H9 (cell line): ENCODE data around the gene PREX1. TPM values are rescaled to one million over a fixed set of nuclear protein-coding genes. Genes with fewer than 3 reads are reported as not detected.

Experiments
- DNase-seq: peaks from one replicate; pipeline ENCODE4 v3.0.0-alpha.2; 2017
- H2AFZ ChIP-seq: one replicate; pipeline ENCODE4 v1.6.1; 2013; ENCODE audit warnings: mild to moderate bottlenecking, low read length, control low read depth, moderate library complexity
- H2AK5ac ChIP-seq: 2 replicates; pipeline ENCODE4 v1.6.1; 2013; ENCODE audit warnings: low read length, control low read depth, mixed read lengths; ENCODE audit not compliant: insufficient read length
- H2BK120ac ChIP-seq: one replicate; pipeline ENCODE4 v1.6.1; 2013; ENCODE audit warnings: low read depth, mild to moderate bottlenecking, low read length, control low read depth, inconsistent platforms; ENCODE audit not compliant: poor library complexity, severe bottlenecking
- H2BK12ac ChIP-seq: 2 replicates; pipeline ENCODE4 v1.6.1; 2013; ENCODE audit warnings: low read length, control low read depth, mixed read lengths, low read depth; ENCODE audit not compliant: insufficient read length
- H2BK15ac ChIP-seq: 2 replicates; pipeline ENCODE4 v1.6.1; 2013; ENCODE audit warnings: low read depth, low read length, control low read depth
- H2BK20ac ChIP-seq: one replicate; pipeline ENCODE4 v1.6.1; 2013; ENCODE audit warnings: low read depth, mild to moderate bottlenecking, low read length, control low read depth, inconsistent platforms; ENCODE audit not compliant: poor library complexity, severe bottlenecking
- H2BK5ac ChIP-seq: 2 replicates; pipeline ENCODE4 v1.6.1; 2013; ENCODE audit warnings: low read length, control low read depth, mixed read lengths; ENCODE audit not compliant: insufficient read length
- H3K14ac ChIP-seq: 2 replicates; pipeline ENCODE4 v1.6.1; 2013; ENCODE audit warnings: low read length, control low read depth; ENCODE audit not compliant: insufficient read depth
- H3K18ac ChIP-seq: 2 replicates; pipeline ENCODE4 v1.6.1; 2013; ENCODE audit warnings: low read depth, mild to moderate bottlenecking, mixed read lengths, low read length, control low read depth; ENCODE audit not compliant: insufficient read length
- H3K23ac ChIP-seq: 2 replicates; pipeline ENCODE4 v1.6.1; 2013; ENCODE audit warnings: low read length, control low read depth, mixed read lengths, low read depth; ENCODE audit not compliant: insufficient read length
- H3K23me2 ChIP-seq: 2 replicates; pipeline ENCODE4 v1.6.1; 2013; ENCODE audit warnings: low read depth, mild to moderate bottlenecking, mixed read lengths, low read length, control low read depth; ENCODE audit not compliant: insufficient read length, poor library complexity, severe bottlenecking
- H3K27ac ChIP-seq: 2 replicates; pipeline ENCODE4 v1.5.1; 2013; ENCODE audit warnings: low read length, control low read depth, mixed read lengths, low read depth; ENCODE audit not compliant: insufficient read length
- H3K27me3 ChIP-seq: 2 replicates; pipeline ENCODE4 v1.6.1; 2013; ENCODE audit warnings: low read length, control low read depth, inconsistent platforms; ENCODE audit not compliant: insufficient read depth
- H3K4ac ChIP-seq: 2 replicates; pipeline ENCODE4 v1.6.1; 2013; ENCODE audit warnings: low read depth, mild to moderate bottlenecking, control low read depth, inconsistent platforms, low read length, moderate library complexity
- H3K4me1 ChIP-seq: 2 replicates; pipeline ENCODE4 v1.6.1; 2013; ENCODE audit warnings: low read length, control low read depth, inconsistent platforms; ENCODE audit not compliant: insufficient read depth
- H3K4me2 ChIP-seq: 2 replicates; pipeline ENCODE4 v1.6.1; 2013; ENCODE audit warnings: low read length, control low read depth, mixed read lengths; ENCODE audit not compliant: insufficient read length, insufficient read depth
- H3K56ac ChIP-seq: 2 replicates; pipeline ENCODE4 v1.6.1; 2013; ENCODE audit warnings: low read depth, mild to moderate bottlenecking, mixed read lengths, low read length, control low read depth; ENCODE audit not compliant: insufficient read length
- H3K79me1 ChIP-seq: 2 replicates; pipeline ENCODE4 v1.6.1; 2013; ENCODE audit warnings: low read depth, mild to moderate bottlenecking, moderate library complexity, low read length, control low read depth, inconsistent platforms; ENCODE audit not compliant: insufficient read depth, poor library complexity, severe bottlenecking
- H3K79me2 ChIP-seq: 2 replicates; pipeline ENCODE4 v1.6.1; 2013; ENCODE audit warnings: low read length, control low read depth, inconsistent platforms; ENCODE audit not compliant: insufficient read depth
- H3K9ac ChIP-seq: 2 replicates; pipeline ENCODE4 v1.6.1; 2013; ENCODE audit warnings: low read length, control low read depth, mixed read lengths; ENCODE audit not compliant: insufficient read length; ENCODE audit errors: extremely low read depth
- H3K9me3 ChIP-seq: one replicate; pipeline ENCODE4 v1.6.1; 2013; ENCODE audit warnings: low read depth, low read length, inconsistent platforms; ENCODE audit not compliant: control insufficient read depth
- H3T11ph ChIP-seq: one replicate; pipeline ENCODE4 v1.6.1; 2013; ENCODE audit warnings: mild to moderate bottlenecking, low read length, control low read depth, inconsistent platforms
- H4K20me1 ChIP-seq: one replicate; pipeline ENCODE4 v1.6.1; 2013; ENCODE audit not compliant: control insufficient read depth, insufficient read length, insufficient read depth
- H4K5ac ChIP-seq: 2 replicates; pipeline ENCODE4 v1.6.1; 2013; ENCODE audit warnings: low read depth, mild to moderate bottlenecking, mixed read lengths, low read length, control low read depth; ENCODE audit not compliant: insufficient read length
- H4K8ac ChIP-seq: replicated peaks from 2 replicates; pipeline ENCODE4 v1.6.1; 2013; ENCODE audit warnings: low read length, control low read depth, mixed read lengths, low read depth; ENCODE audit not compliant: insufficient read length
- H4K91ac ChIP-seq: 2 replicates; pipeline ENCODE4 v1.6.1; 2013; ENCODE audit warnings: low read depth, mild to moderate bottlenecking, moderate library complexity, mixed read lengths, low read length, control low read depth; ENCODE audit not compliant: insufficient read length
- H3K27ac Mint-ChIP-seq, 3 experiments: 2 replicates in 2 of 3; 3 replicates in 1 of 3; pipeline ENCODE4 v1.8.0; 2020 to 2021; ENCODE audit warnings: mixed read lengths in 3 of 3, mild to moderate bottlenecking in 1 of 3, moderate library complexity in 1 of 3
- H3K27me3 Mint-ChIP-seq: 2 replicates; pipeline ENCODE4 v1.8.0; 2021; ENCODE audit warnings: low read depth, mild to moderate bottlenecking, moderate library complexity, mixed read lengths
- H3K36me3 Mint-ChIP-seq, 3 experiments: 2 replicates in 2 of 3; 3 replicates in 1 of 3; pipeline ENCODE4 v1.8.0; 2020 to 2021; ENCODE audit warnings: low read depth in 3 of 3, mixed read lengths in 3 of 3; ENCODE audit not compliant: insufficient read depth in 1 of 3
- H3K4me1 Mint-ChIP-seq, 2 experiments: 2 replicates each; pipeline ENCODE4 v1.8.0; 2020; ENCODE audit warnings: mixed read lengths in 2 of 2
- H3K4me3 Mint-ChIP-seq, 2 experiments: 2 replicates in 1 of 2; 3 replicates in 1 of 2; pipeline ENCODE4 v1.8.0; 2020 to 2021; ENCODE audit warnings: mild to moderate bottlenecking in 2 of 2, mixed read lengths in 2 of 2, moderate library complexity in 1 of 2
- H3K9me3 Mint-ChIP-seq, 2 experiments: 2 replicates in 1 of 2; 3 replicates in 1 of 2; pipeline ENCODE4 v1.8.0; 2020; ENCODE audit warnings: mild to moderate bottlenecking in 2 of 2, mixed read lengths in 2 of 2, moderate library complexity in 1 of 2
- WGBS: extraction: QIAGEN DNeasy Blood & Tissue Kit; methylation state at CpG from one replicate; pipeline ENCODE4 v1.1.7; 2013; ENCODE audit warnings: missing lambda C conversion rate, low lambda C conversion rate, mixed read lengths; ENCODE audit not compliant: insufficient read length; ENCODE audit errors: extremely low coverage; 5-methylcytosine and 5-hydroxymethylcytosine counted together
- total RNA-seq: library from RNA; stranded (reverse); gene quantifications from 2 replicates; pipeline ENCODE4 v1.2.1, GENCODE V29; 2021
- TF ChIP-seq, protein P1 (sequence below): fragments of 200-600 bp; sonication (generic); conservative IDR thresholded peaks from 3 replicates; pipeline ENCODE4 v1.8.0; 2021; ENCODE audit warnings: antibody characterized with exemption, mild to moderate bottlenecking

The PREX1 gene
- total RNA-seq, 1 experiment from 2014 or later: 6.6 TPM

DNA sequence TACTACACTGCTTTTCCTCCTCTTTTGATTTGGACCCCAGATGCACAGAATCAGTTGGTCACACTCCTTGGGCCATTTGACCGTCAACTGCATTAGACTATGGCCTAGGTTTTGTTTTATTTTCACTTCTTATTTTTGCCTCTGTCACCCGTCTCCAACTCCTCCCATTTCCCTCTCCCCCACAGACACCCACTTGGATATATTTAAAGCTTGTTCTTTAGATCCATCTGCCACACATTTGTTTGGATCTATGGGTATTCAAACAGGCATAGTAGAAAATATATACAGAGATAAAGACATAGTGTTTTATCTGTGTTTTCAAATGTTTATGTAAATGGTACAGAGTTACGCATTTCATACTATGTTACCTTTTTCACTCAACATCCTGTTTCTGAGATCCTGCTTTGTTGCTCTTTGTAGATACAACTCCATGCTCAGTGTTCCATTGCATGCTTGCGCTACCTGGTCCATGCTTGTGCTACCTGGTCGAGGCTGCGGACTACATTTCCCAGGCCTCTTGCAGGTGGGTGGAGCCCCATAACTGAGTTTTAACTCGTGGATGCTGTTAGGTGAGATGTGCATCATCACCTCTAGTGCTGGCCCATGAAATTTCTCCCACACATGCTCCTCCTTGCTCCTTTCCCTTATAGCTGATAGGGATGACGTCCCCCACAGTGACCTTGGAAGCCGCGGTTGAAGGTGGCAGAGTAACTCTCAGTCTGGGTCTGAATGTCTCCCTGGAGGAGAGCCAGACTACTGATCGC, 11.5 kb upstream of the PREX1 start:
- H4K20me1 ChIP-seq: no peaks in the 10 kb centered on the region
- no peaks in the 10 kb centered on the region for H3K9me3 Mint-ChIP-seq
- no peak overlapping the region for H3K9ac ChIP-seq
- peak; percentile 61 for DNase-seq
- H2BK15ac ChIP-seq: no peak overlapping the region
- no peak overlapping the region for H2AFZ ChIP-seq
- no peak overlapping the region for H3K23ac ChIP-seq
- H3K27ac Mint-ChIP-seq: no peak overlapping the region
- no peaks in the 10 kb centered on the region for H3K9me3 ChIP-seq
- no peak overlapping the region for H3K4me3 Mint-ChIP-seq
- TF ChIP-seq, protein P1, sequence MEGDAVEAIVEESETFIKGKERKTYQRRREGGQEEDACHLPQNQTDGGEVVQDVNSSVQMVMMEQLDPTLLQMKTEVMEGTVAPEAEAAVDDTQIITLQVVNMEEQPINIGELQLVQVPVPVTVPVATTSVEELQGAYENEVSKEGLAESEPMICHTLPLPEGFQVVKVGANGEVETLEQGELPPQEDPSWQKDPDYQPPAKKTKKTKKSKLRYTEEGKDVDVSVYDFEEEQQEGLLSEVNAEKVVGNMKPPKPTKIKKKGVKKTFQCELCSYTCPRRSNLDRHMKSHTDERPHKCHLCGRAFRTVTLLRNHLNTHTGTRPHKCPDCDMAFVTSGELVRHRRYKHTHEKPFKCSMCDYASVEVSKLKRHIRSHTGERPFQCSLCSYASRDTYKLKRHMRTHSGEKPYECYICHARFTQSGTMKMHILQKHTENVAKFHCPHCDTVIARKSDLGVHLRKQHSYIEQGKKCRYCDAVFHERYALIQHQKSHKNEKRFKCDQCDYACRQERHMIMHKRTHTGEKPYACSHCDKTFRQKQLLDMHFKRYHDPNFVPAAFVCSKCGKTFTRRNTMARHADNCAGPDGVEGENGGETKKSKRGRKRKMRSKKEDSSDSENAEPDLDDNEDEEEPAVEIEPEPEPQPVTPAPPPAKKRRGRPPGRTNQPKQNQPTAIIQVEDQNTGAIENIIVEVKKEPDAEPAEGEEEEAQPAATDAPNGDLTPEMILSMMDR: no peak
- H2BK120ac ChIP-seq: no peak overlapping the region
- H3K27me3 Mint-ChIP-seq: peaks cover 21% of the 10 kb centered on the region
- no peak overlapping the region for H4K5ac ChIP-seq
- no peaks in the 10 kb centered on the region for H3K36me3 Mint-ChIP-seq
- no peak overlapping the region for H3K14ac ChIP-seq
- no peak overlapping the region for H3T11ph ChIP-seq
- H3K79me2 ChIP-seq: no peaks in the 10 kb centered on the region
- no peak overlapping the region for H3K4me2 ChIP-seq
- no peaks in the 10 kb centered on the region for H3K23me2 ChIP-seq
- H3K4me1 Mint-ChIP-seq: no peaks in the 10 kb centered on the region
- no peak overlapping the region for H4K91ac ChIP-seq
- H3K79me1 ChIP-seq: no peaks in the 10 kb centered on the region
- no peak overlapping the region for H3K4ac ChIP-seq
- no peak overlapping the region for H3K18ac ChIP-seq
- H4K8ac ChIP-seq: no peak overlapping the region
- no peak overlapping the region for H2BK20ac ChIP-seq
- H2BK12ac ChIP-seq: no peak overlapping the region
- no peak overlapping the region for H2AK5ac ChIP-seq
- H3K56ac ChIP-seq: no peak overlapping the region
- H3K27me3 ChIP-seq: no peaks in the 10 kb centered on the region
- H2BK5ac ChIP-seq: no peak overlapping the region
- WGBS: no CpG with 5 or more reads among the region's 11 CpGs
- no peaks in the 10 kb centered on the region; the same call in 1 of the 2 replicates for H3K4me1 ChIP-seq
- no peak overlapping the region for H3K27ac ChIP-seq
